DMS114 treated with DMSO at 0.1 percent for 48 hours (cell line): ENCODE measurements around the gene SPATA2.
"Not testable (repeated sequence)": the region's sequence is repeated elsewhere in the genome, so short reads cannot be mapped to it uniquely, and the experiment has no call there.

Experiments used
- DNase-seq: peaks from one replicate; lab custom pipeline; 2025; ENCODE audit not compliant: unreplicated experiment; lab: John Stamatoyannopoulos, UW

The SPATA2 gene

GRCh38 chr20:49904440-49905214, 10.7 kb downstream of the SPATA2 start:
- no peak for DNase-seq

- no peak for DNase-seq
These were observed 13.7 kb downstream of the SPATA2 start for GRCh38 chr20:49901588-49901987.

- DNase-seq = no peak
These were observed 15.6 kb downstream of the SPATA2 start for GRCh38 chr20:49899541-49900383.

DNA sequence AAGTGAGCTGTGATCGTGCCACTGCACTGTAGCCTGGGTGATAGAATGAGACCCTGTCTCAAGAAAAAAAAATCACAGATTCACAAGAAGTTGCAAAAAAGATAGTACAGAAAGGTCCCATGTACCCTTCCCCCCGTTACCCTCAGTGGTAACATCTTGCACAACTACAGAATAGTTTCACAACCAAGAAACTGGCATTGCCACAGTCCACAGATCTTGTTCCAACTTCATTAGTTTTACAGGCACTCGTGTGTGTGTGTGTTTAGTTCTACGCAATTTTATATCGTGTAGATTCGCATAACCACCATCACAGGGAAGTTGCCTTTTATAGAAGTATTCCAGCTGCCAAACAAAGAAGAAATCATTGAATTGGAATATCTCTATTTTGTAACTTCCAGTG, 19.1 kb downstream of the SPATA2 start:
- no peak for DNase-seq

- DNase-seq = not testable (repeated sequence)
These were observed 19.7 kb downstream of the SPATA2 start for GRCh38 chr20:49895474-49896093.

GRCh38 chr20:49894073-49894470, 21.3 kb downstream of the SPATA2 start:
- DNase-seq = no peak

GRCh38 chr20:49893242-49894072, 21.9 kb downstream of the SPATA2 start:
- DNase-seq = no peak

DNA sequence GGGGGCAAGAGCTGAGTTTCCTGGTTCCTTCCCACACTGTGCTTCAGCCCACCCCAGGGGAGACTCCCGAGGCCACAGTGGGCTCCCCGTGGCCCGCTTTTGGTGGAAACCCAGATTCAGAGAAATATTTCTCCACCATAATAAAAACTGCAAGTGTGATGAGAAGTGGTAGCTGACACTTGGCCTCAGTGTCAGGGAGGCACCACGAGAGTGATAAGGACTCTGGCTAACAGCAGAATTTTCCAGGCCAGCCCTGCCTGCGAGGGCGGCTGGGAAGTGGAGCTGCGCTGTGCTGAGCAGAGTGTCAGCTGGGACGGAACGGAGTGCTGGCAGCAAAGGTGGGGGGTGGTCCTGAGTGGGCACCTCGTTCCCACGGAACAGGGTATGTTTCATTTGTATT, 22.5 kb downstream of the SPATA2 start:
- no peak for DNase-seq

DNA sequence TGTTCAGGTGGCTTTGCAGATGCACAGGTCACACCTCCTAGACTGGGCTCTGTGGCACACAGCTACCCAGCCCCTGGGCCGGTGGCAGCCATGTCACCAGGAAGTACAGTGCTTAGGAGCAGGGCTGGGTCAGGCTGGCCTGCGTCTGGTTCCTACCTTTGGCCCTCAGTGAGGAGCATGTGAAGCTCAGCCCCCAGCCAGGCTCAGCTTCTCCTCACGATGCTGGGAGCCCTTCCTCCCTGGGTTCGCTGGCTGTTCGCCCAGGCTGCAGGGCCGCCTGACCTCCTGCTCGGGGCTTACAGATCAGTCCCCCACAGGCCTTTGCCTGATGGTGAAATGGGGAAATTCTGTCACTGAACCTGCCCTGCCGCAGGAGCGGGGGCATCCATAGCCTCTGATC, 23.1 kb downstream of the SPATA2 start:
- no peak for DNase-seq

DNA sequence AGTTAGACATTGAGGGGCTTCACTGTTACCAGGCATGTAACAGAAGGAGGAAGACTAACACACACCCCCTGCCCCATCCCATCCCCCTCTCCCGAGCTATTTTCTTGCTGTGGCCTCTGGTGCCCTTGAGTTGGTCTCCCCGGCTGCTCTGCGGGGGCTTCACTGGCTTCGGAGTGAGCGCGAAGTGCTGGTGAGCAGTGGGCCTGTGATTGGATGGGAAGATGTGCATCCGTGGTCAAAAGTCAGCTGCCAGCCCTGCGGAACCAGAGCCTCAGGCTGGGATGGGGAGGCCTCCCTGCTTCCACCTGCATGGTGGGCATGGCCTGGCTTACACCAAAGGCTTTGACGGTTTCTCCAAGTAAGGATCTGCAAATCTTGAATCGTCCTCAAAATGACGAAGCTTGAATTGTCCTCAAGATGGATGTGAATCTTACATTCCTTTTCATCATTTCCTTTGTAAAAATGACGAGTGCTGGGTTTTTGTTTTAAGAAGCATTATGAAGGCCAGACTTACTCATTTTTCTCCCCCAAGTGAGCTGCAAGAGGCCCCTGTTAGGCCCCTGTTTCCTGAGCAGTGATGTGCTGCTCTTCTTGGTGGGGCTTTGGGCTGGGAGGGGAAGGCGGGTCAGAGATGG, 23.7 kb downstream of the SPATA2 start:
- no peak for DNase-seq

DNA sequence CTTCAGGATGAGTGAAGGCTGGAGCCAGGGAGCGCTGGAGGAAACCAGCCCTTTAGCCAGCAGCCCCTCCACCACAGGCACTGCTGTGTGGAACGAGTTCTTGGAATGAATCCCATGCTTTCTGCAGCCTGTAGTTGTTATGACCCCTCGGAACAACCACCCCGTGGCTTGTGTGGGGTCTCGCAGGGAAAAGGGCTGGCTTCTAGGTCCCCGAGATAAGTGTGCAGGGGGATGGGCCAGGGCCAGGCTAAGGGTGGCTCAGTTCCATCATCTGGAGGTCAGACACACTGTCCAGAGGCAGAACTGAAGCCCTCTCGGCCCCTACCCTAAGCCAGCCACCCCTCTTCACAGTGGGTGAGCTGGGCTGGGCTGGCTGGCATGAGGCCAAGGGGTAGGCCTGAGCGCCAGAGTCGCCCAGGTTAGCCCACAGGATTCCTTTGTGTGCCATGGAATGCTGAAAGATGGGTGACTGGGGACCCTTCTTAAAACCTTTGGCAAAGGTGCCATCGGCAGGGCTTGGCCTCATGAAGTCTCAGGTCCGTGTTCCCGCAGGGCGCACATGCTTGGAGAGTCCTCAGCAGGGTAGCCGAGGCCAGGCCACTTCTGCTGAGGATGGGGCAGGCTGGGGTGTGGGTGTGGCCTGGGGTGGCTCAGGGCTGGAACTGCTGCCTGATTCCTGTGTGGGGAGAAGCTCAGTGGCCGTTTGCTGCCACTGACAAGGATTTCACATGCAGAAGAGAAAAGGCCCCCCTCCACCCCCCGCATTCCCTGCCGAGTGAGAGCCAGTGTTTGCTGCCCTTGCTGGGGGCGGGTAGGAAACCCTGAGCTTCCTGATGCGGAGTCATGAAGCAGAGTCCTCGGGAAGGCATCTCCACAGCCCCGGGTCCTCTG, 24.6 kb downstream of the SPATA2 start:
- DNase-seq = no peak

- no peak for DNase-seq
These were observed 25.4 kb downstream of the SPATA2 start for GRCh38 chr20:49889935-49890333.

DNA sequence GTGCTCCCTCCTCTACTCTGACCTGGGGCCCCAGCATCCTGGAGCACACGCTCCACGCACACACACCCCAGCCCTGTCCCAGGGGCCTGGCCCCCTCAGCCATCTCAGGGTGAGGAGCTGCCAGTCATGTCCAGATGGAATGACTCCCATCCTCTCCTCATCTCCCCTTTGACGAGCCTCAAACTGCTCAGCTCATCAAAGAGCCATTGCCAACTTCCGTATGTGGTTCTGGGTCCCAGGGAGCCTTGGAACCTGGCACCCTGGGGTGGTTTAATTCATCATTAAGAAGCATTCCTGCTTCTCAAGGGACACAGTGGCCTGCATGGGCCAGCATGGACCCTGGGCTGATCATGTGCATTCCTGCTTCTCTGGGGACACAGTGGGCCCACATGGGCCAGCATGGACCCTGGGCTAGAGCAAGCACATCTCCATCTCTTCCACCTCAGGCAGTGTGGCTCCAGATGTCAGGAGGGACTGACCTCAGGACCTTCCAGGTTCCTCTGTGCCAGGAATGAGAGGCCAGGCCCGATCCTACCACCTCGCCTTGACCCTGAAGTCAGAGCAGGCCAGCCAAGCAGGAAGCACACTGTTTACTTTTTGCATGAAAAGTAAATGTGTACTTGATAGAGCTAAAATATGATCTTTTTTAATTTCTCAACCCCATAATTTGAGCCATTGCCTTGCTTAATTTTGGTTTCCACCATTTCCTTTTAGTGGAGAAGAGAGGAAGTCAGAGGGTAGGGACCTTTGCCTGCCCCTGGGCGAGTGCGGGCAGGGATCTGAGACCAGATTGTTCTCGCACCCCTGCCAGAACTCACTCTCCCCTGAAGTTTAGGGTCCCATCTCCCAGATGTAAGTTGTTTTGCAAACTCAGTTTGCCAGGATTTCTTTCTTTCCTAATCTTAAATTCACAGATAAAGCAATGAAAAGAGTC, 26.1 kb downstream of the SPATA2 start:
- no peak for DNase-seq

DNA sequence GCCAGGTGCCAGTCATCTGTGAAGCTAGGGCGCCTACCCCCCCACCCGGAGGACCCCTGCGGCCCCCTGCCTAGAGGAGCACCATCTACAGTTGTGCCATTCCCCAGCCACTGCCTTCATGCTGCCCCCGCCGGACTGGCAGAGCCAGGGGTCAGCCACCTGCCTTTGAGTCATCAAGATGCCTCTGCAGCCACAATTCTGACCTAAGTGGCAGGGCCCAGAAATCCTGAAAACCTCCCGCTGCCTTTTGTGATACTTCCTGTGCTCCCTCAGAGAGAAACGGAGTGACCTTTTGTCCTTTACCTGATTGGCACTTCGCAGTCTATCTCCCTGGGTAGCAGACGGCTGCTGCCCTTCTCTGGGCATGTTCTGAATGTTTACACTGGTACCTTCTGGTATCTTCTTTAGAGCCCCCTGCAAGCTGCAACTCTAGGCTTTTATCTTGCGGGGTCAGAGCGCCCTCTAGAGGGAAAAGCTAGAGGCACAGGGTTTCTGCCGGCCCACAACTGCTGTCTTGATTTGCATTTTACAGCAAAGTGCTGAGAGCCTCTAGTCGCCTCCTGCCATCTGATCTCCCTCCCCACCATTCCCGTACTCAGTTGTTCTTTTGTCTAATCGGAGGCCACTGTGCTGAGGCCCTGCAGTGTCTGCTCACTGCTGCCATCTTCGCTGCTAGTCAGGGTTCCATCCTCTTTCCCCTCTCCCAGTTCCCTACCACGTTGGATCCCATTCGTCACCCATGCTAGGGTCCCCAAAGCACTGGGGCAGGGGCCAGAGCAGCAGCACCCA, 26.9 kb downstream of the SPATA2 start:
- DNase-seq = peak; percentile 53

DNA sequence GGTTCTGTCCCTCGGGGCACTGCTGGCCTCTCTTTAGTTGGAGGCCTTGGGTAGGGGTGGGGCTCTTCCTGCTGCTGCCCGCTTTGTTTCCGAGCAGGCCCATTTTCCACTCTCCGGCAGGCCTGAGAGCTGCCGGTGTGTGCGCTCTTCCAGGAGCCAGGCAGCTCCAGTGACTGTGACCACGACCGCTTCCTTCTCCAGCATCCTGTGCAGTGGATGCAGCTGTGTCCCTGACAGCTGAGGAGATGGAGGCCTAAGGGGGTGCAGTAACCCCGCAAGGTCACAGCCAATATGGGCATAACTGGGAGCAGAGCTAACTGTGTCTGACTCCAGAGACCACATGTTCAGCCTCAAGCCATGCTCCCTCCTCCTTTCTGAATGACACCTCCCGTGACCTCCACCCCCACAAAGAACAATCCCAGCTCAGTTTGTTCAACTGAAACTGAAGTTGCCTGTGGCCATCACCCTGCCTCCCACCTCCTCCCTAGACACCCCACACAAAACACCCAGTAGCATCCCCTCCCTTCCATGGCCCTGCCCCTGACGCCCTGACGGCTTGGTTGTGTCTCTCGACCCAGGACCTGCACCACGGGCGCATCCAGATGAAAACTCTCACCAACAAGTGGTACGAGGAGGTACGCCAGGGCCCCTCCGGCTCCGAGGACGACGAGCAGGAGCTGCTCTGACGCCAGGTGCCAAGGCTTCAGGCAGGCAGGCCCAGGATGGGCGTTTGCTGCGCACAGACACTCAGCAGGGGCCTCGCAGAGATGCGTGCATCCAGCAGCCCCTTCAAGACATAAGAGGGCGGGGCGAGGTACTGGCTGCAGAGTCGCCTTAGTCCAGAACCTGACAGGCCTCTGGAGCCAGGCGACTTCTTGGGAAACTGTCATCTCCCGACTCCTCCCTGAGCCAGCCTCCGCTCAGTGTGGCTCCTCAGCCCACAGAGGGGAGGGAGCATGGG, 27.8 kb downstream of the SPATA2 start:
- DNase-seq = no peak

- no peak for DNase-seq
These were observed 28.6 kb downstream of the SPATA2 start for GRCh38 chr20:49886571-49887213.
